A673 (cell line): Measurements from ENCODE around the gene NEURL1B.

Experiments used
- EZH2 ChIP-seq: fragments of 200-600 bp; sonication (generic); IDR thresholded peaks from 2 replicates; pipeline ENCODE4 v1.6.1; 2017; ENCODE audit warnings: borderline replicate concordance, low read depth, mild to moderate bottlenecking, mixed read lengths, antibody characterized with exemption, low read length; ENCODE audit not compliant: poor library complexity, severe bottlenecking
- TF ChIP-seq, protein P1 (sequence below): fragments of 300-800, 200-600 bp; sonication (generic); conservative IDR thresholded peaks from 2 replicates; pipeline ENCODE4 v1.5.1; 2017; ENCODE audit warnings: low read depth, mild to moderate bottlenecking, antibody characterized with exemption, low read length, moderate library complexity, mixed read lengths

DNA sequence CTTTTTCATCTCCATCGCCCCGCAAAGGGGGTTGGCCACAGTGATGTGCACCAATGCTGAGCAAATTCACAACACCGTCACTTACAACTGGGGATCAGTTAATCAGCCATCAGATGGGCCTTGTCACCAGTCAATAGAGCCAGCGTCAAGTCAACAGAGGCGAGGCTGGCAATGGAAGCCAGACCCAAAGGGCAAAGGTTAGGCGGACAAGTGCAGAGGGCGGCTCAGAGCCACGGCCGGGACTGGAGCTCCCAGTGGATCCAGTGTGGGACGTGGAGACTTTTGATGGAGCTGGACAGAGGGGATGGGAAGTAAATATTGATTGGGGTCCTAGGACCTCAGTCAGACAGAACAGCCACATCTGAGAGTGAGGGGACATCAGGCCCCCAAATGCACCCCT is 84.2 kb downstream of the NEURL1B start:
- TF ChIP-seq, protein P1, sequence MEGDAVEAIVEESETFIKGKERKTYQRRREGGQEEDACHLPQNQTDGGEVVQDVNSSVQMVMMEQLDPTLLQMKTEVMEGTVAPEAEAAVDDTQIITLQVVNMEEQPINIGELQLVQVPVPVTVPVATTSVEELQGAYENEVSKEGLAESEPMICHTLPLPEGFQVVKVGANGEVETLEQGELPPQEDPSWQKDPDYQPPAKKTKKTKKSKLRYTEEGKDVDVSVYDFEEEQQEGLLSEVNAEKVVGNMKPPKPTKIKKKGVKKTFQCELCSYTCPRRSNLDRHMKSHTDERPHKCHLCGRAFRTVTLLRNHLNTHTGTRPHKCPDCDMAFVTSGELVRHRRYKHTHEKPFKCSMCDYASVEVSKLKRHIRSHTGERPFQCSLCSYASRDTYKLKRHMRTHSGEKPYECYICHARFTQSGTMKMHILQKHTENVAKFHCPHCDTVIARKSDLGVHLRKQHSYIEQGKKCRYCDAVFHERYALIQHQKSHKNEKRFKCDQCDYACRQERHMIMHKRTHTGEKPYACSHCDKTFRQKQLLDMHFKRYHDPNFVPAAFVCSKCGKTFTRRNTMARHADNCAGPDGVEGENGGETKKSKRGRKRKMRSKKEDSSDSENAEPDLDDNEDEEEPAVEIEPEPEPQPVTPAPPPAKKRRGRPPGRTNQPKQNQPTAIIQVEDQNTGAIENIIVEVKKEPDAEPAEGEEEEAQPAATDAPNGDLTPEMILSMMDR, result no peak
- TF ChIP-seq EZH2, result no peak
